ENCODE data around the gene ADGRA3.

GRCh38 chr4:22363787-22364186 is 152.1 kb downstream of the ADGRA3 start:
- TF ChIP-seq CTCF (IDR thresholded peaks at IDR 0.05) (no peak), POLR2A (IDR thresholded peaks at IDR 0.05) (no peak)

Measured in stomach (tissue), 4 donors.